Spleen (tissue), 11 donors: ENCODE data around the gene CIB4. TPM values are rescaled to one million over a fixed set of nuclear protein-coding genes. Genes with fewer than 3 reads are reported as not detected.
A peak's percentile ranks its signal among the peaks of the same experiment; 100 is the strongest.

ENCODE experiments used
- DNase-seq: peaks from one replicate; pipeline ENCODE4 v3.0.0-alpha.2; 2020
- H3K27ac ChIP-seq, 8 donors: fragments of 200-600 bp; sonication (generic) in 7 of 8; 1 replicate in 4 of 8; 2 replicates in 4 of 8; pipeline versions ENCODE4 v1.5.0 to v1.8.0; 2016 to 2021; ENCODE audit warnings: inconsistent platforms in 4 of 8, mild to moderate bottlenecking in 4 of 8, moderate library complexity in 1 of 8
- H3K27me3 ChIP-seq, 7 donors: fragments of 200-600 bp; sonication (generic) in 6 of 7; replicated peaks in 1 of 7; 1 replicate in 4 of 7; 2 replicates in 3 of 7; pipeline versions ENCODE4 v1.5.0 to v1.8.0; 2016 to 2021; ENCODE audit warnings: inconsistent platforms in 3 of 7, mild to moderate bottlenecking in 1 of 7
- H3K36me3 ChIP-seq, 6 donors: fragments of 200-600 bp; sonication (generic) in 5 of 6; 1 replicate in 4 of 6; 2 replicates in 2 of 6; pipeline versions ENCODE4 v1.5.0 to v1.8.0; 2016 to 2021; ENCODE audit warnings: inconsistent platforms in 2 of 6
- H3K4me1 ChIP-seq, 6 donors: fragments of 200-600 bp; sonication (generic) in 5 of 6; 1 replicate in 3 of 6; 2 replicates in 3 of 6; pipeline versions ENCODE4 v1.5.0 to v1.8.0; 2016 to 2021; ENCODE audit warnings: inconsistent platforms in 3 of 6
- H3K4me3 ChIP-seq, 8 donors: fragments of 200-600 bp; sonication (generic) in 7 of 8; 1 replicate in 4 of 8; 2 replicates in 4 of 8; pipeline versions ENCODE4 v1.5.0 to v1.8.0; 2016 to 2021; ENCODE audit warnings: inconsistent platforms in 4 of 8, mild to moderate bottlenecking in 4 of 8, moderate library complexity in 2 of 8
- H3K9me3 ChIP-seq, 8 donors: fragments of 200-600 bp; sonication (generic) in 7 of 8; 1 replicate in 4 of 8; 2 replicates in 4 of 8; pipeline versions ENCODE4 v1.5.0 to v1.8.0; 2016 to 2021; ENCODE audit warnings: inconsistent platforms in 4 of 8
- POLR2A ChIP-seq, 3 donors: fragments of 450-650 bp; IDR thresholded peaks; one replicate each; pipeline ENCODE4 v1.5.1; 2017; ENCODE audit warnings: antibody characterized with exemption in 3 of 3, mild to moderate bottlenecking in 1 of 3
- POLR2AphosphoS5 ChIP-seq, 3 donors: sonication (generic); formaldehyde crosslinking; IDR thresholded peaks; one replicate each; pipeline ENCODE4 v1.5.1; 2017; ENCODE audit warnings: antibody characterized with exemption in 3 of 3
- WGBS, 5 donors: extraction: QIAGEN DNeasy Blood & Tissue Kit in 3 of 5; methylation state at CpG; one replicate each; pipeline versions ENCODE4 v1.1.5 to v1.1.7; 2013 to 2018; 5-methylcytosine and 5-hydroxymethylcytosine counted together
- intact Hi-C: fragments of 100-400 bp; cut with DNase I; formaldehyde crosslinking; loops from one replicate; pipeline ENCODE4 v1.15.0; 2023; ENCODE audit warnings: low total_unique reads
- polyA plus RNA-seq, 3 donors: library from polyadenylated mRNA; stranded (reverse); fragments of 200-250 nt; gene quantifications; one replicate each; pipeline ENCODE4 v1.2.1, GENCODE V29; 2013
- total RNA-seq, 7 donors: library from RNA; depleted of rRNA in 3 of 7; stranded (reverse); fragments of >200 nt in 3 of 7; fragmentation: NEBNext Ultra II Directional in 4 of 7; extraction: Animal tissue kit (Norgen Biotek cat#: 25700) in 4 of 7; gene quantifications; one replicate each; pipeline versions ENCODE4 v1.1.0 to v1.2.1, GENCODE V29; 2016 to 2021
- TF ChIP-seq, protein P1 (sequence below), 11 experiments: fragments of 200-600 bp in 7 of 11; fragments of 450-650 bp in 4 of 11; sonication (generic) in 4 of 11; IDR thresholded peaks in 8 of 11; conservative IDR thresholded peaks in 3 of 11; 1 replicate in 7 of 11; 2 replicates in 4 of 11; pipeline versions ENCODE4 v1.4.0 to v1.8.0; 2016 to 2021; ENCODE audit warnings: antibody characterized with exemption in 11 of 11, inconsistent platforms in 4 of 11, mild to moderate bottlenecking in 1 of 11
- donor health status: healthy with polysubstance abuse.
- donor health status: DM: no; HTN: no; CAD: no; lungs with moderate emphysema.
- donor health status: DM: no; HTN: no; CAD: no.
- donor health status: Bipolar disorder and iron deficiency.
- donor health status: healthy.
- donor health status: DM: no; HTN: no; CAD: no.
- donor health status: DM: yes; HTN: yes; CAD: no.

CIB4 gene
- total and polyA plus RNA-seq, 10 donors, result not detected

- Histone ChIP-seq H3K27me3 (peaks cover 0 to 31% (median 4%) of the 10 kb centered on the region in 7 donors), H3K4me3 (no peak overlapping the region), H3K27ac (no peak overlapping the region), H3K4me1 (peaks cover 0 to 9% (median under 1%) of the 10 kb centered on the region in 6 donors), H3K36me3 (no peaks in the 10 kb centered on the region), H3K9me3 (peaks cover 0 to 4% (median 0%) of the 10 kb centered on the region in 8 donors)
- 70 to 80% (median 76%) methylated on average over 11 of the region's 11 CpGs for WGBS, 5 donors
- intact Hi-C loops, result no loop called here
- DNase-seq, result peak; percentile 18
- TF ChIP-seq, protein P1, sequence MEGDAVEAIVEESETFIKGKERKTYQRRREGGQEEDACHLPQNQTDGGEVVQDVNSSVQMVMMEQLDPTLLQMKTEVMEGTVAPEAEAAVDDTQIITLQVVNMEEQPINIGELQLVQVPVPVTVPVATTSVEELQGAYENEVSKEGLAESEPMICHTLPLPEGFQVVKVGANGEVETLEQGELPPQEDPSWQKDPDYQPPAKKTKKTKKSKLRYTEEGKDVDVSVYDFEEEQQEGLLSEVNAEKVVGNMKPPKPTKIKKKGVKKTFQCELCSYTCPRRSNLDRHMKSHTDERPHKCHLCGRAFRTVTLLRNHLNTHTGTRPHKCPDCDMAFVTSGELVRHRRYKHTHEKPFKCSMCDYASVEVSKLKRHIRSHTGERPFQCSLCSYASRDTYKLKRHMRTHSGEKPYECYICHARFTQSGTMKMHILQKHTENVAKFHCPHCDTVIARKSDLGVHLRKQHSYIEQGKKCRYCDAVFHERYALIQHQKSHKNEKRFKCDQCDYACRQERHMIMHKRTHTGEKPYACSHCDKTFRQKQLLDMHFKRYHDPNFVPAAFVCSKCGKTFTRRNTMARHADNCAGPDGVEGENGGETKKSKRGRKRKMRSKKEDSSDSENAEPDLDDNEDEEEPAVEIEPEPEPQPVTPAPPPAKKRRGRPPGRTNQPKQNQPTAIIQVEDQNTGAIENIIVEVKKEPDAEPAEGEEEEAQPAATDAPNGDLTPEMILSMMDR (IDR thresholded peaks at IDR 0.05 in 8 of 11, conservative IDR thresholded peaks at IDR 0.05 in 3 of 11), result no peak
- TF ChIP-seq POLR2A (IDR thresholded peaks at IDR 0.05) (no peak), POLR2AphosphoS5 (IDR thresholded peaks at IDR 0.05) (no peak)
Measured at GRCh38 chr2:26619096-26619495, 22.1 kb downstream of the CIB4 start.

DNA sequence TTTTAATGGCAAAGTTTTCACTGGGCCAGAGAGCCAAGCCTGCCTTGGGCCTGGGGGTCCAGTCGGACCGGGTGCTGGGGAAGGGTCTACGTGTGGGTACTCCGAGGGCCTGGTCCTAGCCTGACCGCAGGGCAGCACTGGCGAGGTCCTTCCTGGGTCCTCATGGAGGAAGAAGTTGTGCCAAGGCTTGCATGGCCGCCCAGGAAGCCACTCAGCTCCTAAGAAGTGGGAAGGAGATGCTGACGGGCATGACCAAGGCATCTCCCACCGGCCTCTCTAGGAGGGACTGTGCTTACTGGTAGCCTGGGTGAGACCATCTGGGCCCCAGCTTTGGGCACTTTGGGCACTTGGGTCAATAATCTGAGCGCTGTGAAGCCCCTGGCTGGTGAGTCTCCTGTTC is 22.6 kb downstream of the CIB4 start:
- H3K27me3 ChIP-seq, result peaks cover 0 to 31% (median 4%) of the 10 kb centered on the region in 7 donors

DNA sequence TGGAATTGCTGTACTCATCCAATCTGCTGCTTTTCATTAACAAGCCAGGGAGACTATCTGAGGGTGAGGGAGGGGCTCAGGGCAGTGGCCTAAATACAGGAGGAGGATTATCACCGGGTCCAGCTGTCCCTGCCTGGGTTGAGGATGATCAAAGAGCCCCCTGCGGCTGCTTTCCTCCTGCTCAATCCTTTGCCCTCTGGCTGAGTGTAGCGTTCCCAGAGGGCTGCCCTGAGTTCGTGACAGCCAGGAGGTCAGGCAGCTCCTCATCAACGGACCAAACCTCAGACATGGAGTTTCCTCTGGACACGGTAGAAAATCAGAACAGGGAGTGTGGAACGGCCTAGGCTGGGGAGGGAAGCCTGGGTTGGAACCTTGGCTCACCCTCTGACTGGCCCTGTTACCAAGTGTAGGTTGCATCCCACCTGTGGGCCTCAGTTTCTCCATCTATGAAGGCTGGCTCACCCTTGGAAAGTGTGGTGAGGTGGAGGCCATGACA is 23.5 kb downstream of the CIB4 start:
- Histone ChIP-seq H3K36me3 (no peaks in the 10 kb centered on the region), H3K4me3 (no peak overlapping the region), H3K27me3 (peaks cover 0 to 31% (median 4%) of the 10 kb centered on the region in 7 donors), H3K27ac (no peak overlapping the region), H3K4me1 (peaks cover 0 to 17% (median 6%) of the 10 kb centered on the region in 6 donors), H3K9me3 (peaks cover 0 to 4% (median 0%) of the 10 kb centered on the region in 8 donors)
- no peak for TF ChIP-seq POLR2A (IDR thresholded peaks at IDR 0.05)
- TF ChIP-seq, protein P1 (IDR thresholded peaks at IDR 0.05 in 8 of 11, conservative IDR thresholded peaks at IDR 0.05 in 3 of 11), result no peak
- TF ChIP-seq POLR2AphosphoS5 (IDR thresholded peaks at IDR 0.05), result no peak
- WGBS, 5 donors, result 80 to 86% (median 82%) methylated on average over 4 to 7 of the region's 7 CpGs
- intact Hi-C loops, result no loop called here
- peak; percentile 27 for DNase-seq

More for the DNA sequence above, 22.6 kb downstream of the CIB4 start:
- H3K27ac ChIP-seq, result no peak overlapping the region
- peaks cover 0 to 9% (median 2%) of the 10 kb centered on the region in 6 donors for H3K4me1 ChIP-seq
- H3K4me3 ChIP-seq, result no peak overlapping the region
- 90 to 93% (median 91%) methylated on average over 9 to 10 of the region's 10 CpGs for WGBS, 5 donors
- TF ChIP-seq POLR2A (IDR thresholded peaks at IDR 0.05), result no peak
- TF ChIP-seq, protein P1 (IDR thresholded peaks at IDR 0.05 in 8 of 11, conservative IDR thresholded peaks at IDR 0.05 in 3 of 11), result no peak
- peaks cover 0 to 4% (median 0%) of the 10 kb centered on the region in 8 donors for H3K9me3 ChIP-seq
- intact Hi-C loops, result no loop called here
- H3K36me3 ChIP-seq, result no peaks in the 10 kb centered on the region
- peak; percentile 64 for DNase-seq

DNA sequence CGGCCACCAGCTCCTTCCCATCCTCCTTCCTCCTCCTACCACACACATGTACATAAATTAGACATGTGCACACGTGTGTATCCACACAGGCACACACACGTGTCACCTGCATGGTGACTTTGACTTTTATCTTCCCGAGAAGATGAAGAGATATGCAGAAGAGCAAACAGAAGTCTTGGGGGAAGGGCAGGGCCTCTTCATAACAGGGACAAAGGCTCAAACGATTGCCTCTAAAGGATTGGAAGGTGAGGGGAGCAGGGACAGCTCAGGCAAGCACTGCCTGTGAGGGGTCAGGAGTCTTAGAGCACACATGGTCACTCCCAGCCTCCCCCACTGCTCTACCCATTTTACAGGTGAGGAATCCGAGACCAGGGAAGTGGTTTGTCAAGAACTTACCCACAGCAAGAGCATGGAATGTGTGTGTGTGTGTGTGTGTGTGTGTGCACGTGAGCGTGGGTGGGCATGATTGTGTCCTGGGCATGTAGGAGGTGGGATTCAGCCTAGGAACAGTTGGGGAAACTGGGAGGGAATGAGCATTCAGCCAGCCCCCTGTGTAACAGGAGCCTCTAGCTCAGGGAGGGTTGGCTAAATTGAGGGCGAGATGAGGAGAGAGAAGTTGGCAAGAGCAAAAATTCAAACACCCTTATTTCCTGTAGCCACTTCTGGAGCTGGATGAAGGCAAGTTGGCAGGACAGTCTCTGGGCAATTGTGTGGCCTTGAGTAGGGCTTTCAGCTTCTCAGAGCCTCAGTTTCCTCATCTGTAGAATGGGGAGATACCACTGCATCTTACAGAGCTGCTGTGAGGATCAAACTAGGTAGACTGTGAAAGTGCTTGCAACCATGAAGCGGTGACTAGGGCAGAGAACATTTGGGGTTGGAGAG is 24.2 kb downstream of the CIB4 start:
- peaks cover 0 to 24% (median 6%) of the 10 kb centered on the region in 6 donors for H3K4me1 ChIP-seq
- no peaks in the 10 kb centered on the region for H3K36me3 ChIP-seq
- 70 to 80% (median 78%) methylated on average over 10 of the region's 10 CpGs for WGBS, 5 donors
- peaks cover 0 to 31% (median 4%) of the 10 kb centered on the region in 7 donors for H3K27me3 ChIP-seq
- no peak overlapping the region for H3K4me3 ChIP-seq
- peaks cover 0 to 4% (median 0%) of the 10 kb centered on the region in 8 donors for H3K9me3 ChIP-seq
- intact Hi-C loops, result no loop called here
- no peak overlapping the region for H3K27ac ChIP-seq
- peak; percentile 22 for DNase-seq
- TF ChIP-seq, protein P1 (IDR thresholded peaks at IDR 0.05 in 8 of 11, conservative IDR thresholded peaks at IDR 0.05 in 3 of 11), result no peak
- TF ChIP-seq POLR2AphosphoS5 (IDR thresholded peaks at IDR 0.05) (no peak), POLR2A (IDR thresholded peaks at IDR 0.05) (no peak)
